Left forelimb (tissue), 1 donor: ENCODE measurements around the gene GOLM1.
"Not testable (repeated sequence)": the region's sequence is repeated elsewhere in the genome, so short reads cannot be mapped to it uniquely, and the experiment has no call there.

Source experiments
- DNase-seq: peaks from one replicate; pipeline ENCODE4 v3.0.0-alpha.2; 2018; ENCODE audit warnings: low spot score

The GOLM1 gene

GRCh38 chr9:86082870-86083269 lies 16.5 kb downstream of the GOLM1 start:
- DNase-seq = no peak

GRCh38 chr9:86079865-86080469 lies 19.4 kb downstream of the GOLM1 start:
- DNase-seq = no peak

GRCh38 chr9:86079421-86079831 lies 19.9 kb downstream of the GOLM1 start:
- DNase-seq = no peak

- no peak for DNase-seq
These were observed 20.6 kb downstream of the GOLM1 start for GRCh38 chr9:86078731-86079130.

- DNase-seq = no peak
These were observed 22.1 kb downstream of the GOLM1 start for GRCh38 chr9:86077276-86077675.

- no peak for DNase-seq
These were observed 23.9 kb downstream of the GOLM1 start for GRCh38 chr9:86075132-86076109.

- DNase-seq = no peak
These were observed 25.5 kb downstream of the GOLM1 start for GRCh38 chr9:86073839-86074238.

GRCh38 chr9:86072394-86072877 lies 26.9 kb downstream of the GOLM1 start:
- no peak for DNase-seq

GRCh38 chr9:86069206-86069869 lies 30.0 kb downstream of the GOLM1 start:
- DNase-seq = no peak

- DNase-seq = no peak
These were observed 35.1 kb downstream of the GOLM1 start for GRCh38 chr9:86064220-86064619.

GRCh38 chr9:86062845-86063693 lies 36.3 kb downstream of the GOLM1 start:
- no peak for DNase-seq

GRCh38 chr9:86061972-86062739 lies 37.2 kb downstream of the GOLM1 start:
- DNase-seq = no peak

- no peak for DNase-seq
These were observed 41.9 kb downstream of the GOLM1 start for GRCh38 chr9:86057491-86057890.

- no peak for DNase-seq
These were observed 44.7 kb downstream of the GOLM1 start for GRCh38 chr9:86054695-86055094.

GRCh38 chr9:86052556-86053468 lies 46.5 kb downstream of the GOLM1 start:
- DNase-seq = no peak

- DNase-seq = not testable (repeated sequence)
These were observed 51.2 kb downstream of the GOLM1 start for GRCh38 chr9:86048018-86048742.

- no peak for DNase-seq
These were observed 52.0 kb downstream of the GOLM1 start for GRCh38 chr9:86047361-86047760.

- DNase-seq = no peak
These were observed 52.4 kb downstream of the GOLM1 start for GRCh38 chr9:86046930-86047341.

- DNase-seq = no peak
These were observed 53.2 kb downstream of the GOLM1 start for GRCh38 chr9:86046071-86046636.
